GM10266 (cell line): ENCODE measurements around the gene AIFM3.

Source experiments
- DNase-seq: peaks from one replicate; pipeline ENCODE4 v3.0.0; 2012; ENCODE audit errors: extremely low spot score
- TF ChIP-seq, protein P1 (sequence below): IDR thresholded peaks from 2 replicates; pipeline ENCODE4 v1.5.1; 2012; ENCODE audit warnings: mild to moderate bottlenecking, low read depth; ENCODE audit not compliant: control insufficient read depth, insufficient read depth; ENCODE audit errors: missing control alignments

AIFM3 gene

DNA sequence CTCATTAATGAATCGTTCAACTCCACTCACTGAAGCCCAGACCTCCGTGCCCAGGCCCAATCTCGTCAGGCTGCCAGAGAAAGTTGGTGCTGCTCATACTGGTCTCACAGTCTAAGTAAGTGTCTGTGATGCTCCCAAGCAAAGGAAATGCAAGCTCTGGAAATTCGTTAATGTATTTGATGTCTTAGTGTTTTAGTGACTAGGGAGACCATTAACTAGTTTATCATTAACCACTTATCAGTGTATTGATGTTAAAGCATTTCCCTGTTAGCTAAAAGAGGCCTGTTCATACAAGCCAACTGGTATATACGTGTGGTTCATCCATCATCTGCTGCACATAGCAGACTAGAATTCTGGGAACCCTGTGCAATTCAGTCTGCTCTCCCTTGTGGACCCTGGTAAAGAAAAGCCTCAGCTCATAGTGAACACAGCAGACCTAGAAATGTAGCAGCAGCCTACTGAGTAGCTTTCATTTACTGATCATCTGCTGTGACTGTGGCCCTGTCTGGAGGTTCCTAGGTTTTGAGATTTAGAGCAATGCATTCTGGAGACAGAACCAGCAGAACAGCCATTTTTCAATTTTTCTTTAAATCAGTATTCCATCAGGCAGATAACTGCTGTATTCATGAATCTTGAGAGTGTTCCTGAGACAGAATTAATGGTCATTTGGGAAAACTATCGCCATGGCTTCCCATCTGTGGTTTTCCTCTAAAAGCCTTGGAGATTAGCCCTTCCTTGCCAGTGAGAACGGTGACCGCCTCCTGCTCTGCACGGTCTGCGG, 15.7 kb upstream of the AIFM3 start:
- TF ChIP-seq, protein P1, sequence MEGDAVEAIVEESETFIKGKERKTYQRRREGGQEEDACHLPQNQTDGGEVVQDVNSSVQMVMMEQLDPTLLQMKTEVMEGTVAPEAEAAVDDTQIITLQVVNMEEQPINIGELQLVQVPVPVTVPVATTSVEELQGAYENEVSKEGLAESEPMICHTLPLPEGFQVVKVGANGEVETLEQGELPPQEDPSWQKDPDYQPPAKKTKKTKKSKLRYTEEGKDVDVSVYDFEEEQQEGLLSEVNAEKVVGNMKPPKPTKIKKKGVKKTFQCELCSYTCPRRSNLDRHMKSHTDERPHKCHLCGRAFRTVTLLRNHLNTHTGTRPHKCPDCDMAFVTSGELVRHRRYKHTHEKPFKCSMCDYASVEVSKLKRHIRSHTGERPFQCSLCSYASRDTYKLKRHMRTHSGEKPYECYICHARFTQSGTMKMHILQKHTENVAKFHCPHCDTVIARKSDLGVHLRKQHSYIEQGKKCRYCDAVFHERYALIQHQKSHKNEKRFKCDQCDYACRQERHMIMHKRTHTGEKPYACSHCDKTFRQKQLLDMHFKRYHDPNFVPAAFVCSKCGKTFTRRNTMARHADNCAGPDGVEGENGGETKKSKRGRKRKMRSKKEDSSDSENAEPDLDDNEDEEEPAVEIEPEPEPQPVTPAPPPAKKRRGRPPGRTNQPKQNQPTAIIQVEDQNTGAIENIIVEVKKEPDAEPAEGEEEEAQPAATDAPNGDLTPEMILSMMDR = no peak

DNA sequence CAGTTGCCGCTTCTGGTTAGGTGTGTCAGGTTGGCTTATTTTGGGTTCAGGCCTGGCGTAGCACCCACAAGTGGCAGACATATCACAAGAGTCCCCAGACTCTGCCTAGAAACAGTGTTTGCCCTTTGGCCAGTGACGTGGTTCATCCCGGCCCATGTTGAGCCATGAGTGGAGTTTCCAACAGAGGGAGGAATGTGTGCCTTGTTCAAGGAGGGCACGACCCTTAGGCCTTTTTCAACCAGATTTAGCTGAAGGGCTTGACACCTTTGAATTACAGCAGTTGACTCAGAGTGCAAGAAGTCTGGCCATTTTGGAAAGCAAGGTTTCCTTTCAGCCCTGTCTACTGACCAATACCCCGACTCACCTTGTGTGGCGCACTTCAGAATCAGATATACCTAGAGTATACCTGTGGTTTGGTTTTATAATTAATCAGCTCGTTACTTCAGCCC, 15.1 kb upstream of the AIFM3 start:
- TF ChIP-seq, protein P1 = no peak
- DNase-seq = no peak

More for the DNA sequence above, 15.7 kb upstream of the AIFM3 start:
- no peak for DNase-seq

DNA sequence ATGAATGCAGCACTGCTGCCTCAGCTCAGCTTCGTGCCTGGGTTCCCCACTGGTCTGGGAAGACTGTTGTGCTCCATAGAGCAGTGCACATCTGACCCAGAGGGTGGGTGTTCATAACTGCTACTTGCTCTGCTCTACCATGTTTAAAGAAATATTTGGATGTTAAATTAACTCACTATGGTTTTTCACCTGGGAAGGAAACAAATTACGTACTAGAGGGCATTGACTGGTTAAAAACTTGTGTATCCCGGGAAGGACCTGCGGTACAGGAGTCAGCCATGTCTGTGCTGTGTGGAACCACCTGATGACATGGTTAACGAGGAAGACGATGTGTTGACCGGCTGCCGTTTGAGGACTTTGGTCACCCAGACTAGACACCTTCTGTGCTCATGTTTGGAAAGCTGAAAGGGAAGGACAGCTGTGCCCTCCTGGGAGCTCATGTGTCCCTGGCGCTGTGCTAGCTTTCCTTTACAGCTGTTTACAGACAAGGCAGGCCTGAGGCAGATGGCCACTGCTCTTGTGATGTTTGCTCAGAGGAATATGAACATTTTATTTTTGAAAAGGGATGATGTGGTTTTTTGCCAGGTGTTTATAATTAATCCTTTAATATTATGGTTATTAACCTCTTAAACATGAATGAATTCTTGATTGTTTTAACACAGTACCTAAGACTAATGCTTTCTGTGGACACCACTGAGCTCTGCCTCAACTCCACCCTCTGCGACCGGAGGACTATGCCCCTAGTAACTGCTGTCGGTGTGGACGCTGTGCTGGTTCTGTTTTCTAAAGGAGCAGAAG, 14.3 kb upstream of the AIFM3 start:
- TF ChIP-seq, protein P1 = no peak
- no peak for DNase-seq

DNA sequence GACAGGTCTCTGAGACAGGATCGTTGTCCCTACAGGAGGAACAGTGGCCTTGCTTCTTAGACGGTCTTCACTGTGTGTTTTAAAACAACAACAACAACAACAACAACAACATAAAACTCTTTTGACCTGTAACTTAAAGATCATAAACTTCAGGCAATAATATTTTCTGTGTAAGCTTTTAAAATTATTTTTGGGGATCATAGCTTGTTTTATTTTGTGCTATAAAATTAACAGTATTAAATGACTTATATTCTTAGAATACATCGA, 13.8 kb upstream of the AIFM3 start:
- no peak for DNase-seq
- TF ChIP-seq, protein P1 = no peak

DNA sequence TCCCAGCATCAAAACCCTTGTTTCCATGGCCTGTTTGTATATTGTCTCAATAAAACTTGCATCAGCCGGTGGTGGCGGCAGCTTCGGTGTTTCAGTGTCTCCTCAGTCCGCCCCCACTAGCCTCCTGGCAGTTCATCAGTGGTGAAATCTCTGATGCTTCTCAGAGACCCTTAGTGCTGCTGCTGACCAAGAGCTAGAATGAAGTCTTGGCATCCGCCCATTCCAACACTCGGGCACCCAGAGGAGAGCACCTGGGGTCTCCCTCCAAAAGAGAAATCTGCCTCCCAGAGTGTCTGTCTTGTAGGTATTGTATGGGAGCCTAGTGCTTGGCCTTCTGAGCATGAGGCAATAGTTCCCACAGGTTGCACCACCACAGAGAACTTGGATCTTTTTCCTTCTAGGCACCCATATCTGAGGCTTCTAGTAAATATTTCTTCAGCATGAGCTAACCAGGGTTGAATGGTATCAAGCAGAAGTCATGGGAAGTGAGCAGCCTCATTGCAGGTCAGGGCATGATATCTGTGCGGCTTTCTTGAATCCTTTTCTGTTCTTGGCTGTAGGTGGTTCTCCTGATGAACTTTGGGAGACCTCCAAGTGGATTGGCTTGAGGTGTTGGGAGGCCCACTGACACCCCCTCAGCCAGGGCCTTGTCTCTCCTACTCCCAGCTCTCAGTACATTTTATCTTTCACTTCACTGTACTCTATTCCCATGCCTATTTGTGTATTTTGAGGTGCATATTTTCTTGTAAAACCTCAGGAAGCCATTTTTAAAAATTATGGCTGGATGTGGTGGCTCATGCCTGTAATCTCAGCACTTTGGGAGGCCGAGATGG, 13.2 kb upstream of the AIFM3 start:
- DNase-seq = no peak
- TF ChIP-seq, protein P1 = no peak

DNA sequence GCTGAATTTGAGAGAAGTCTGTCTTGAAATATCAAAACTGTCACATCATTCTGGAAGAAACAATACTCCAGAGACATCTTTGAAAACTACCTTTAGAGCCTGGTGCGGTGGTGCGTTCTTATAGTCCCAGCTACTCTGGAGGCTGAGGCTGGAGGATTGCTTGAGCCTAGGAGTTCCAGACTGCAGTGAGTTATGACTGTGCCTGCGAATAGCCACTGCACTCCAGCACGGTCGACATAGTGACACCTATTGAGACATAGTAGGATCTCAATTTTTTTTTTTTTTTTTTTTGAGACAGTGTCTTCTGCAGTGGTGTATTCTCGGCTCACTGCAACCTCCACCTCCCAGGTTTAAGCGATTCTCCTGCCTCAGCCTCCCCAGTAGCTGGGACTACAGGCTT, 11.5 kb upstream of the AIFM3 start:
- TF ChIP-seq, protein P1 = no peak
- no peak for DNase-seq
